ENCODE measurements around the gene GRID2. TPM values are rescaled to one million over a fixed set of nuclear protein-coding genes. Genes with fewer than 3 reads are reported as not detected.
A peak's percentile ranks its signal among the peaks of the same experiment; 100 is the strongest.

GRID2 gene
- total RNA-seq, 1 donor from 2014 or later = 1.3 TPM

DNA sequence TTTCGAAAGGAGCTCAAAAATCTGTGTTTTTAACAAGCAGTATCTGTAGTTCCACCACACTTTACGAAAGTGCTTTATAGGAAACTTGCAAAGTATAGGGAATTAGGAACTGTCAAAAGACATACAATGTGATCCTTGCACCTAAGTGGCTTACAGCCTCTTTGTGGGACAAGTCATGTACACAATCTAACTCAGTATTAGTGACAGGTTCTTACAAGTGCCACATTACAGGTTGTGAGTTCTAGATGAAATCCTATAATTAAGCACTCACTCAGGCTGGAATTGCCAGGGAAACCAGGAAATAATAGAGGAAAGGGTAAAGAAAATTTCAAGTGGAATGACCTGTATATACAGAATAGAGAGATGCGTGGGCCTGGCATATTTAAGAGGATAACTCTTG, 957.4 kb downstream of the GRID2 start:
- Mint-ChIP-seq H3K9me3 (no peaks in the 10 kb centered on the region), H3K27me3 (ENCODE audit: low read depth) (no peaks in the 10 kb centered on the region), H3K36me3 (ENCODE audit: low read depth) (no peaks in the 10 kb centered on the region), H3K4me3 (no peak overlapping the region), H3K27ac (ENCODE audit: unreplicated experiment) (no peak overlapping the region), H3K4me1 (no peaks in the 10 kb centered on the region)
- no peak for DNase-seq (ENCODE audit: low read depth, low spot score)
- TF ChIP-seq, protein P1, sequence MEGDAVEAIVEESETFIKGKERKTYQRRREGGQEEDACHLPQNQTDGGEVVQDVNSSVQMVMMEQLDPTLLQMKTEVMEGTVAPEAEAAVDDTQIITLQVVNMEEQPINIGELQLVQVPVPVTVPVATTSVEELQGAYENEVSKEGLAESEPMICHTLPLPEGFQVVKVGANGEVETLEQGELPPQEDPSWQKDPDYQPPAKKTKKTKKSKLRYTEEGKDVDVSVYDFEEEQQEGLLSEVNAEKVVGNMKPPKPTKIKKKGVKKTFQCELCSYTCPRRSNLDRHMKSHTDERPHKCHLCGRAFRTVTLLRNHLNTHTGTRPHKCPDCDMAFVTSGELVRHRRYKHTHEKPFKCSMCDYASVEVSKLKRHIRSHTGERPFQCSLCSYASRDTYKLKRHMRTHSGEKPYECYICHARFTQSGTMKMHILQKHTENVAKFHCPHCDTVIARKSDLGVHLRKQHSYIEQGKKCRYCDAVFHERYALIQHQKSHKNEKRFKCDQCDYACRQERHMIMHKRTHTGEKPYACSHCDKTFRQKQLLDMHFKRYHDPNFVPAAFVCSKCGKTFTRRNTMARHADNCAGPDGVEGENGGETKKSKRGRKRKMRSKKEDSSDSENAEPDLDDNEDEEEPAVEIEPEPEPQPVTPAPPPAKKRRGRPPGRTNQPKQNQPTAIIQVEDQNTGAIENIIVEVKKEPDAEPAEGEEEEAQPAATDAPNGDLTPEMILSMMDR (conservative IDR thresholded peaks at IDR 0.05) = no peak

DNA sequence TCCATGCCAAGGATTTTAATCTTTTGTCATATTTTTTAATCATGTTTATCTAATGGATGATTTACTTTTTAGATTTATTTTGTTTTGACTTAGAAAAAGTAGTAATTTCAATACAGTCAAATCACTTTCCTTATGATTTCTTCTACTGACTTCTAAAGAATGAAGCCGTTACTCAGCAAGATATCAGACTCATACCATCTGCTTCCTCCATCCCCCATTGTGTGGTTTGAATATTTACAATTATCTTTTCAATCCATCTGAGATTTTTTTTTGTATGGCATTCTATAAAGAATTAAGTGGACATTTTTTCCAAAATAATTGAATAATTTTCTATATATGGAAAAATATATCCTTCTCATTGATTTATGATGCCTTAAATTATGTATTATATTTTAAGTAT, 959.4 kb downstream of the GRID2 start:
- Mint-ChIP-seq H3K27ac (ENCODE audit: unreplicated experiment) (no peak overlapping the region), H3K36me3 (ENCODE audit: low read depth) (no peaks in the 10 kb centered on the region), H3K9me3 (no peaks in the 10 kb centered on the region), H3K4me1 (no peaks in the 10 kb centered on the region), H3K4me3 (no peak overlapping the region), H3K27me3 (ENCODE audit: low read depth) (no peaks in the 10 kb centered on the region)
- DNase-seq (ENCODE audit: low read depth, low spot score) = no peak
- TF ChIP-seq, protein P1 (conservative IDR thresholded peaks at IDR 0.05) = no peak

DNA sequence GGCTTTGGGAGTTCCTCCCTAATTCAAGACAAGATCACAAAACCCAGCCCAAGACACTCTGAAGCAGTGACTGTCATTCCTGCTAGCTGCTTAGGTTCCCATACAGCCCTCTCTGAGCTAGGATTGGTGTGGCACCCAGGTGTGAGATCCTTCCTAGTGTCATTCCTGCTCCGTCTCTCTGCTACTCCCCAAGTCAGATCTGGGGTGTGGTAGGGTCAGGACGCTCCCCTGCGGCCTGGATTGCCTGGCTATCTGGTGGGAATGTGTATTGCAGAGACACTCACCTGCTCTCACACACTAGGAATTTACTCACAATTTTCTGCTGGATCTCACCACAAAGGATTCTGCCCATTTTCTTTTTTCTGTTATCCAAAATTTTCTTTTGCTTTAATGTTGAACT, 964.0 kb downstream of the GRID2 start:
- Mint-ChIP-seq H3K27ac (ENCODE audit: unreplicated experiment) (peak overlapping the region; percentile 35), H3K9me3 (no peaks in the 10 kb centered on the region), H3K4me1 (no peaks in the 10 kb centered on the region), H3K4me3 (no peak overlapping the region), H3K27me3 (ENCODE audit: low read depth) (no peaks in the 10 kb centered on the region), H3K36me3 (ENCODE audit: low read depth) (no peaks in the 10 kb centered on the region)
- TF ChIP-seq, protein P1 (conservative IDR thresholded peaks at IDR 0.05) = no peak
- DNase-seq (ENCODE audit: low read depth, low spot score) = no peak

DNA sequence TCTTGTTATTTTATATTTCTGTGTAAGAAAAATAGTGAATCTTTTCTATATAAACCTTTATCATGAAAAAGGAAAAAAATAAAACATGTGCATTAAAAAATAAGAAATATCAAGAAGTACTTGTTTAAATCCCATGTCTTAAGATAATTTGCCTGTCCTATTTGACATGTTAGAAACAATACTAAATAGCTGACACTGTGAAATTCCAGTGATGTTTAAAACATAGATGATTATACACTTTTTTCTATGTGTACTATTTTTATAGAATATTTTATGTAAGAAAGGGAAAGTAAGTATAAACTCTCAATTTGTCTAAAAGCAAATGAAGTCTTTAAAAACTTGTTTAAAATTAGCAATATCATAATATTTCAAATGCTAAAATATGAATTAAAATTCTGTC, 981.6 kb downstream of the GRID2 start:
- TF ChIP-seq, protein P1 (conservative IDR thresholded peaks at IDR 0.05) = no peak
- H3K27ac Mint-ChIP-seq (ENCODE audit: unreplicated experiment) = no peak overlapping the region
- no peak overlapping the region for H3K4me3 Mint-ChIP-seq
- no peaks in the 10 kb centered on the region for H3K4me1 Mint-ChIP-seq
- H3K36me3 Mint-ChIP-seq (ENCODE audit: low read depth) = no peaks in the 10 kb centered on the region
- DNase-seq (ENCODE audit: low read depth, low spot score) = no peak
- H3K9me3 Mint-ChIP-seq = no peaks in the 10 kb centered on the region
- no peaks in the 10 kb centered on the region for H3K27me3 Mint-ChIP-seq (ENCODE audit: low read depth)

DNA sequence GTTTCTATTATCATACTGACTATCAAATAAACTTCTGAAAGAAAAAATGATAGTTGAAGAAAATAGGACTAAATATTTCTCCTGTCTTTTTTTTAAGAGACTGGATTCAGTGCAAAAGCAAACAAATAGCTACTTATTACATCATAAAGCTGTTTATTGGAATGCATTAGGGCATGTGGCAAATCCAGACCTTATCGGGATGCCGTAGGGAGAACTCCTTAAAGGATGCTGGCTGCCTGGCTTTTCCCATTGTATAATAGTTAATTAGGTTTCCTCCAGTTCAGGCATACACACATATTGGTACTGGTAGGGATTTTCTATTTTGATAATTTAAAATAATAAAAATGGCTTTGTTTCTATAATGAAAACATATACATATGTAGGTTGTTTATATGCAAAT, 985.5 kb downstream of the GRID2 start:
- H3K27me3 Mint-ChIP-seq (ENCODE audit: low read depth) = no peaks in the 10 kb centered on the region
- H3K4me3 Mint-ChIP-seq = no peak overlapping the region
- no peak overlapping the region for H3K27ac Mint-ChIP-seq (ENCODE audit: unreplicated experiment)
- H3K4me1 Mint-ChIP-seq = no peaks in the 10 kb centered on the region
- no peaks in the 10 kb centered on the region for H3K9me3 Mint-ChIP-seq
- TF ChIP-seq, protein P1 (conservative IDR thresholded peaks at IDR 0.05) = no peak
- no peak for DNase-seq (ENCODE audit: low read depth, low spot score)
- no peaks in the 10 kb centered on the region for H3K36me3 Mint-ChIP-seq (ENCODE audit: low read depth)

DNA sequence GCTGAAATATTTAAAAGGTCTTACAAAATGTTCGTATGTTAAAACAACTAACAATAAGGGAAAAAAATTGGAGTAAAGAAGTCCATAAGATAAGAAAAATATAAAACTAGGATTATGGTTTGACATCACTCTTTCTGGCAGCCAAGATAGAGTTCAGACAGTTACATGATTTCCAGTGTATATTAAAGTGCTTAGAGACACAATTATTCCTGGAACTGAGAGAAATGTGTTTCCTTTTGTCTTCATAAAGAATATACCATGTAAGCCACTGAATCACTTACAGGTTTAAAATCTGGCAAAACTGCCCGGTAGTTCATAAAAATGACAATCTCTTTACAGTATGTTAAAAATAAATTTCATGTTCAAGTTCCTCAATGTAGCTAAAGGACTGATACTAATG, 986.1 kb downstream of the GRID2 start:
- H3K9me3 Mint-ChIP-seq = no peaks in the 10 kb centered on the region
- H3K36me3 Mint-ChIP-seq (ENCODE audit: low read depth) = no peaks in the 10 kb centered on the region
- H3K27ac Mint-ChIP-seq (ENCODE audit: unreplicated experiment) = no peak overlapping the region
- H3K4me3 Mint-ChIP-seq = no peak overlapping the region
- no peak for DNase-seq (ENCODE audit: low read depth, low spot score)
- TF ChIP-seq, protein P1 (conservative IDR thresholded peaks at IDR 0.05) = no peak
- no peaks in the 10 kb centered on the region for H3K4me1 Mint-ChIP-seq
- no peaks in the 10 kb centered on the region for H3K27me3 Mint-ChIP-seq (ENCODE audit: low read depth)

Data from neural crest cell (in vitro differentiated cells).